AG09319 (cell line): Measurements from ENCODE around the gene EPB41L3.
"Not testable (repeated sequence)": the region's sequence is repeated elsewhere in the genome, so short reads cannot be mapped to it uniquely, and the experiment has no call there.

Experiments used
- DNase-seq: peaks from one replicate; pipeline ENCODE4 v3.0.0-alpha.2; 2010; ENCODE audit warnings: low read depth; ENCODE audit errors: extremely low read depth
- TF ChIP-seq, protein P1 (sequence below): IDR thresholded peaks from 2 replicates; pipeline ENCODE4 v1.5.1; 2011; ENCODE audit warnings: low read depth, mild to moderate bottlenecking, inconsistent platforms, low read length, moderate library complexity

The EPB41L3 gene

DNA sequence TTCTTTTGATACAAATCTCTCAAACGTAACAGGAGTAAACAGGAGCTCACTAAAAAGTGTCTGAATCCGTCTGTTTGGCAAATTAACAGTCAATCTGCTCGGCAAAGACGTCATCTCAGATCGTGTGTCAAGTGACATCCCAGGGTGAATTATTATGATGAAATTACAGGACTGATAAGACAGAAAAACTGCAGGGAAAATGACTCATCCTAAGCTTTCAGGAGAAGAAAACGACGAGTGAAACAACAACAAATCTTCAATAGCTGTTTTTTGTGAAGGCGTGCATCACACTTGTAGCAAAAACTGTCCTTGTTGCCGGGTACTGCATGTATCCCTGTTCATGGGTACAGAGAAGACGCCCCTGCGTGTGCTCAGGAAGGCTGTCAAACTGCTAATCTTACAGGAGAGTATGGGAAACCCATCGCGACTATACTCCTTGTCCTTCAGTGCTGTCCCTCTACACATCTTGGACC lies 24.9 kb downstream of the EPB41L3 start:
- TF ChIP-seq, protein P1, sequence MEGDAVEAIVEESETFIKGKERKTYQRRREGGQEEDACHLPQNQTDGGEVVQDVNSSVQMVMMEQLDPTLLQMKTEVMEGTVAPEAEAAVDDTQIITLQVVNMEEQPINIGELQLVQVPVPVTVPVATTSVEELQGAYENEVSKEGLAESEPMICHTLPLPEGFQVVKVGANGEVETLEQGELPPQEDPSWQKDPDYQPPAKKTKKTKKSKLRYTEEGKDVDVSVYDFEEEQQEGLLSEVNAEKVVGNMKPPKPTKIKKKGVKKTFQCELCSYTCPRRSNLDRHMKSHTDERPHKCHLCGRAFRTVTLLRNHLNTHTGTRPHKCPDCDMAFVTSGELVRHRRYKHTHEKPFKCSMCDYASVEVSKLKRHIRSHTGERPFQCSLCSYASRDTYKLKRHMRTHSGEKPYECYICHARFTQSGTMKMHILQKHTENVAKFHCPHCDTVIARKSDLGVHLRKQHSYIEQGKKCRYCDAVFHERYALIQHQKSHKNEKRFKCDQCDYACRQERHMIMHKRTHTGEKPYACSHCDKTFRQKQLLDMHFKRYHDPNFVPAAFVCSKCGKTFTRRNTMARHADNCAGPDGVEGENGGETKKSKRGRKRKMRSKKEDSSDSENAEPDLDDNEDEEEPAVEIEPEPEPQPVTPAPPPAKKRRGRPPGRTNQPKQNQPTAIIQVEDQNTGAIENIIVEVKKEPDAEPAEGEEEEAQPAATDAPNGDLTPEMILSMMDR = no peak
- DNase-seq = no peak

DNA sequence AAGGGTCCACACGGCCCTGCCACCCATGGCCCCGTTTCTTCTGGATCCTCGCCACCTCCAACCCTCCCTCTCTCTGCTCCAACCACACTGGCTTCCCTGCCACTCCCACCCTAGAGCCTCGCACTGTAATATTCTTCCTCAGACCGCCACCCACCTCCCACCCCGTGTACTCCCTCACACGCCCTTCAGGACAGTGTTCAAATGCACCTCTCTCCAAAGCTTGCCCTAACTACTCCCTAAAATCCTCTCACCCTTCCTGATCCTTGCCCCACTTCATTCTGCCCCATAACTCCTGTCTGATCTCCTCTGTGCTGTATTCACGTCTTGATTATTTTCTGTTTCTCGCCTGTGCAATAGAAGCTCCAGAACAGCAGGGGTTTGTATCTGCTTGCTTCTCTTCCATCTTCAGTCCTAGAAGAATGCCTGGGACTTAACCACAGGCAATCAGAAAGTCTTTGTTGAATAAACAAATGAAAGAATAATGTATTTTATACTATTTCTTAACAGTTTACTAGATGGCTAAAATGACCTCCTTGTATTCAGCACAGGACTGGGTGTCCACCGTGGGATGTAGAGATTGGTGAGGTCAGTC lies 25.5 kb downstream of the EPB41L3 start:
- TF ChIP-seq, protein P1 = no peak
- no peak for DNase-seq

DNA sequence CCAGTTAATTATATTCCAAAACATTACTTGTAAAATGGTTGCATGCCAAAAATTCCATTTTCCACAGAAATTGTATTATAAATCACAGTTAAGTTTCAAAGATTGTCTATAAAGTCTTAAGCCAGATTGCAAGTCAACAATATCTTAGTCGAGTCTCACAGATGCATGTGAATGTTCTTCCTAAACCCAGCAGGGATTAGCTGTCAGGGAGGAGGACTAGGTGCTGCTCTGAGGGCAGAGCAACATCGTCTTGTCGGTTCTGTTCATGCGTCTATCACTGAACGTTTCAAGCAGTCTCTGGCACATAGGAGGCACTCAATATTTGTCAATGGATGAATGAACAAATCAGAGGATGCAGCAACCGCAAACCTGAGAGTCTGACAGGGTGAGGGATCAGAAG lies 27.0 kb downstream of the EPB41L3 start:
- DNase-seq = no peak
- TF ChIP-seq, protein P1 = no peak

DNA sequence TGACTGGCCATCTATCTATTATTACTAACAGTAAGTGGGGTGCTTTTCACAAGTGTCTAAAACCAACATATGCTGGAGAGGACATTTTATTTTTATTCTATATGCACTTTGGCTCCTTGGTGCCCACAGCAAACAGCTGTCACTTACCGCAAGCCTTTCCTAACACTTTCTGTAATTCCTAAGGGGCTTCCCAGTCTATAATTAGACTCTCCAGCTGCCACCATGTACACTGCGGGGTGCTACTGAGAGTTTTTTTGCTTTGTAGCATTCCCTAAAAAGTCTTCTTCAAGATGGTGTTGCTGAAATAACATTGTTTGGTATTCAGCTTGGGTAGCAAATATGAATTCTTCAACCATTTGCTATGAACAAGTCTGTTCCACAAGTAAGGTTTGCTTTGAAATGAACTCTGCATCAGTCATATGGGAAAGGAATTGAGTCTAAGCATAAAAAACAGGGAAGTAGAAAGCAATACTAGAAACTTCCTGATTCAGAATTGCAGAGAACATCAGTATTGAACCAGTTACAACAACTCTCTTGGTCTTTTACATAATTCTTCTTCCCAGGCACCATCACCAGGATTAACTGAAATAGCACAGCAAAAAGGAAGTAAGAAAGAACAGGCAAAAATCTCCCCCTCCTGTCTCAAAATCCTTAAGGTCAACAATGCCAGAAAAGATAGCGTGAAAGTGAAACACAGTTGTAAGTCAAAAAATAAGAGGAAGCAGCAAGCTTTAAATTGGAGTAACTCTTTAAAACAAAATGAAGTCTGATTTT lies 28.6 kb downstream of the EPB41L3 start:
- DNase-seq = no peak

DNA sequence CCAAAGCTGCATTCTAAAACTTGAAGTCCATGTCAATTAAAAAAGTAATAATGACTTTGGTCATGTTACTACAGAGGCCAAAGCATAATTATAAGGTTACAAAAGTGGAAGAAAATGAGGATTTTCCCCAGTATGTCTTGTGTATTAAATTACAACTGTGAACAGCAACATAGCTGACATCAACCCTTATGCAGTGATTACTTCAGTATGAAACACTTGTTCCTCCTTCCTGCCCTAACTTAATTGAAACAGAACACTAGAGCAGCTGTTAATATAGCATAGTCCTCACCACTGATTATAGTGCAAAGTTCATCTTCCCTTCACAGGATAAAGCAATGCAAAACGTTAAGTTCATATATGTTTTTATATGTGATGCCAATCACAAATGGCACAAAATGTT lies 29.9 kb downstream of the EPB41L3 start:
- DNase-seq = no peak
- TF ChIP-seq, protein P1 = no peak

More for the DNA sequence above, 28.6 kb downstream of the EPB41L3 start:
- TF ChIP-seq, protein P1 = no peak

DNA sequence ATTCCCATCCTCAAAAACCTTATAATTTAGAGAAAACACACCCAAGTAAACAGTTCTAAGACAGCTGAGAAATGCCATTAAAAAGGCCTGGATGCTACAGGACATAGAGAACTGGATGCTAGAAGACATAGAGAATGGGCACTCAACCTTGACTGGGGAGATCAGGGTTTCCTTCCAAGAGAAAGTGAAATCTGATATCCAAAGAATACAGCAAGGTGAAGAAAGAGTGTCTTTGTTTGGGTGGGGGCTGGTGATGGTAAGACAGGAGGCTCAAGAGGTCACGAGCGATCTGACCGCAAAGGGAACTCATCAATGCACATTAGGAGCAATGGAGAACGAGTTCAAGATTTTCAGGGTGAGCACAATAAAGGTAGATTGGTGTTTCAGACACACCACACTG lies 31.6 kb downstream of the EPB41L3 start:
- no peak for DNase-seq
- TF ChIP-seq, protein P1 = no peak

DNA sequence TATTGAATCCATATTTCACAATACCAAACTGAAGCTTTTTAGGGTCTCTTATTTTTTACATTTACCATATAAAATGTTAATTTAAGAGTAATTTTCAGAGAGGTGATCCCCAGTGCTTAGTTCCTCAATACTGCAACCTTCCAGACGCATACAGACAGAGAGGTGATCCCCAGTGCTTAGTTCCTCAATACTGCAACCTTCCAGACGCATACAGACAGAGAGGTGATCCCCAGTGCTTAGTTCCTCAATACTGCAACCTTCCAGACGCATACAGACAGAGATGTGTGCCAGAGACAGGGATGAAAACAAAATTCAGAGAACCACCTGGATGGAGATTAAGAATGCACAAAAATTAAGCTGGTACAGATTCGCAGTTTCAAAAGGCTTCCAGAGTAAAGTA lies 32.3 kb downstream of the EPB41L3 start:
- DNase-seq = not testable (repeated sequence)
